ENCODE data around the gene MAEA.

DNA sequence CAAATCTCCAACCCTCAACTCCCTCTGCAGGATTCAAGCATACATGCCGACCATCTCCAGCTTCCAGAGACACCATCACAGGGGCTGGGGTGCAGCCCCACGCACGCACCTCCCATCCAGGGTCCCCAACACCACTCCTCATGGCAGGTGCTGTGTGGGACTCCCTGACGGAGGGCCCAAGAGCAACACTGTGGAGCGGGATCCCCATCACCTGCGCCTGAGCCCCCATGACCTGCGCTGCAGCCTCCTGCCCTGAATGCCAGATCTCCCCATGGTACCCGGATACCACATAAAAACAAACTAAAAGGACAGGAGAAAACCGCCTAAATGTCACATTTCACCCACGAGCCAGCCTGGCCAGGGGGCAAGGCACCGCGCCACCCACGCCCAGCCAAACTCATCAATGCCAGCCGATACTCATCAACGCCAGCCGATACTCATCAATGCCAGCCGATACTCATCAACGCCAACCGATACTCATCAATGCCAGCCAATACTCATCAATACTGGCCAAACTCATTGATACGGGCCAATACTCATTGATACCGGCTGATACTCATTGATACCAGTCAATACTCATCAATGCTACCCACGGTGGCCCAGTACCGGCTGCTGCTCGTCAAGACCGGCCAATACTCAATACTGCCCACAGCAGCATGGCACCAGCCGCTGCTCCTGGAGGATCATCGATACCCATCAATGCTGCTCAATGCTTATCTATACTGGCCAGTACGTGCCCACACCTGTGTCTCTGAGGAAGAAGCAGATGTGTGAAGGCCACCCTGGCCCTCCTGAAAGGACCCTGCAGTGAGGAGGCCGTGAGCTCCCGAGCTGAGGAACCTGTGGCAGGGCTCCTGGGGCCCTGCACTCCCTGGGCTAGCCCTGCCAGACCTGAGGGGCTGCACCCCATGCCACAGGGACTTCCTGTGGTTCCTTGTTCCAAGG lies 46.9 kb upstream of the MAEA start:
- TF ChIP-seq, protein P1, sequence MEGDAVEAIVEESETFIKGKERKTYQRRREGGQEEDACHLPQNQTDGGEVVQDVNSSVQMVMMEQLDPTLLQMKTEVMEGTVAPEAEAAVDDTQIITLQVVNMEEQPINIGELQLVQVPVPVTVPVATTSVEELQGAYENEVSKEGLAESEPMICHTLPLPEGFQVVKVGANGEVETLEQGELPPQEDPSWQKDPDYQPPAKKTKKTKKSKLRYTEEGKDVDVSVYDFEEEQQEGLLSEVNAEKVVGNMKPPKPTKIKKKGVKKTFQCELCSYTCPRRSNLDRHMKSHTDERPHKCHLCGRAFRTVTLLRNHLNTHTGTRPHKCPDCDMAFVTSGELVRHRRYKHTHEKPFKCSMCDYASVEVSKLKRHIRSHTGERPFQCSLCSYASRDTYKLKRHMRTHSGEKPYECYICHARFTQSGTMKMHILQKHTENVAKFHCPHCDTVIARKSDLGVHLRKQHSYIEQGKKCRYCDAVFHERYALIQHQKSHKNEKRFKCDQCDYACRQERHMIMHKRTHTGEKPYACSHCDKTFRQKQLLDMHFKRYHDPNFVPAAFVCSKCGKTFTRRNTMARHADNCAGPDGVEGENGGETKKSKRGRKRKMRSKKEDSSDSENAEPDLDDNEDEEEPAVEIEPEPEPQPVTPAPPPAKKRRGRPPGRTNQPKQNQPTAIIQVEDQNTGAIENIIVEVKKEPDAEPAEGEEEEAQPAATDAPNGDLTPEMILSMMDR (IDR thresholded peaks at IDR 0.05; ENCODE audit: control extremely low read depth in 1 of 3, insufficient read depth in 1 of 3, low read depth in 1 of 3, low read length in 3 of 3): no peak
- TF ChIP-seq POLR2A (IDR thresholded peaks at IDR 0.05; ENCODE audit: control extremely low read depth in 1 of 2, low read depth in 2 of 2, low read length in 2 of 2): no peak
- no peak for TF ChIP-seq MAFK (IDR thresholded peaks at IDR 0.05; ENCODE audit: low read depth, low read length)
- TF ChIP-seq BCL11A (IDR thresholded peaks at IDR 0.05; ENCODE audit: low read depth in 2 of 2, low read length in 2 of 2): no peak
- TF ChIP-seq EGR1 (IDR thresholded peaks at IDR 0.05; ENCODE audit: borderline replicate concordance, low read depth, low read length): no peak
- TF ChIP-seq EZH2 (IDR thresholded peaks at IDR 0.05; ENCODE audit: low read depth, low read length, severe bottlenecking): no peak
- TF ChIP-seq, protein P2, sequence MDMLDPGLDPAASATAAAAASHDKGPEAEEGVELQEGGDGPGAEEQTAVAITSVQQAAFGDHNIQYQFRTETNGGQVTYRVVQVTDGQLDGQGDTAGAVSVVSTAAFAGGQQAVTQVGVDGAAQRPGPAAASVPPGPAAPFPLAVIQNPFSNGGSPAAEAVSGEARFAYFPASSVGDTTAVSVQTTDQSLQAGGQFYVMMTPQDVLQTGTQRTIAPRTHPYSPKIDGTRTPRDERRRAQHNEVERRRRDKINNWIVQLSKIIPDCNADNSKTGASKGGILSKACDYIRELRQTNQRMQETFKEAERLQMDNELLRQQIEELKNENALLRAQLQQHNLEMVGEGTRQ (IDR thresholded peaks at IDR 0.05; ENCODE audit: low read length): no peak
- TF ChIP-seq POU5F1 (IDR thresholded peaks at IDR 0.05; ENCODE audit: low read depth, low read length): no peak
- no peak for TF ChIP-seq RXRA (IDR thresholded peaks at IDR 0.05; ENCODE audit: insufficient read depth, low read depth, low read length)
- TF ChIP-seq, protein P3, sequence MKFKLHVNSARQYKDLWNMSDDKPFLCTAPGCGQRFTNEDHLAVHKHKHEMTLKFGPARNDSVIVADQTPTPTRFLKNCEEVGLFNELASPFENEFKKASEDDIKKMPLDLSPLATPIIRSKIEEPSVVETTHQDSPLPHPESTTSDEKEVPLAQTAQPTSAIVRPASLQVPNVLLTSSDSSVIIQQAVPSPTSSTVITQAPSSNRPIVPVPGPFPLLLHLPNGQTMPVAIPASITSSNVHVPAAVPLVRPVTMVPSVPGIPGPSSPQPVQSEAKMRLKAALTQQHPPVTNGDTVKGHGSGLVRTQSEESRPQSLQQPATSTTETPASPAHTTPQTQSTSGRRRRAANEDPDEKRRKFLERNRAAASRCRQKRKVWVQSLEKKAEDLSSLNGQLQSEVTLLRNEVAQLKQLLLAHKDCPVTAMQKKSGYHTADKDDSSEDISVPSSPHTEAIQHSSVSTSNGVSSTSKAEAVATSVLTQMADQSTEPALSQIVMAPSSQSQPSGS (IDR thresholded peaks at IDR 0.05; ENCODE audit: low read length): no peak
- no peak for TF ChIP-seq RAD21 (IDR thresholded peaks at IDR 0.05 in 1 of 2, conservative IDR thresholded peaks at IDR 0.05 in 1 of 2; ENCODE audit: low read depth in 2 of 2, low read length in 2 of 2)

Data from H1 (cell line).